Measurements from ENCODE around the gene CFAP100.

The CFAP100 gene

GRCh38 chr3:126450219-126450618, 55.5 kb downstream of the CFAP100 start:
- H2AFZ ChIP-seq (ENCODE audit: low read length) = no peak overlapping the region
- no peak overlapping the region for H3K14ac ChIP-seq (ENCODE audit: low read length)
- WGBS, 2 donors (ENCODE audit: extremely low coverage in 2 of 2, insufficient read length in 2 of 2, insufficient replicate concordance in 1 of 2) = no CpG with 5 or more reads among the region's 9 CpGs

DNA sequence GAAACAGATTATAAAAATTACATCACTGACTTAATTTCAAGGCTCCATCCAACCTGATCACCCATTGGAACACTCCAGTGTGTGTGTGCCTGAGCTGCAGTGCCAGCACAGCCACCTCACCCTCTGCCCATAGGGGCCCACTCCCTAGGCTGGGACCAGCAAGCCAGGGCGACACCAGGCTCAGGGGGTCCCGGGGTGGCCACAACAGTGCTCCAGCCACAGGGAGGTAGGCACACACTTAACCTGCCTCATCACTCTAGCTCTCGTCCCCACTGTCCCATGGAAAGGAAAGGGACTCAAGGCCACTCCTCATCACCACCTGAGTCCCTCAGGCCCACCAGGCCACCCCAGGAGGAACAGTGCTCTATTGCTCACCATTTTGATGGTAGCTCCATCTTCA, 56.0 kb downstream of the CFAP100 start:
- Histone ChIP-seq H2AFZ (ENCODE audit: low read length) (no peak overlapping the region), H3K4me2 (ENCODE audit: insufficient read depth, low read length, poor library complexity, severe bottlenecking) (no peak overlapping the region), H2BK15ac (ENCODE audit: low read length) (no peak overlapping the region), H2BK12ac (ENCODE audit: low read length) (no peak overlapping the region), H2BK5ac (ENCODE audit: low read length) (no peak overlapping the region), H3K4me1 (ENCODE audit: control insufficient read depth in 2 of 2, insufficient read depth in 1 of 2, low read depth in 1 of 2, low read length in 2 of 2) (peaks cover 5 to 14% of the 10 kb centered on the region in 2 donors), H3K23ac (ENCODE audit: low read depth, low read length, poor library complexity) (peak overlapping the region; percentile 59), H3K9ac (ENCODE audit: low read depth, low read length, poor library complexity) (no peak overlapping the region), H3K4me3 (ENCODE audit: low read length in 2 of 2) (no peak overlapping the region), H3K27ac (replicated peaks; ENCODE audit: low read length) (no peak overlapping the region), H3K14ac (ENCODE audit: low read length) (no peak overlapping the region), H4K8ac (ENCODE audit: low read depth, low read length) (no peak overlapping the region), H2AK5ac (ENCODE audit: low read depth, low read length) (no peak overlapping the region), H2BK120ac (ENCODE audit: low read depth, low read length) (no peak overlapping the region), H3K9me3 (replicated peaks in 1 of 2; ENCODE audit: control insufficient read depth in 2 of 2, insufficient read depth in 1 of 2, low read depth in 1 of 2, low read length in 2 of 2) (no peaks in the 10 kb centered on the region), H3K27me3 (ENCODE audit: control insufficient read depth in 3 of 3, insufficient read depth in 3 of 3, low read depth in 1 of 3, low read length in 3 of 3) (no peaks in the 10 kb centered on the region), H4K91ac (ENCODE audit: low read depth, low read length, poor library complexity) (no peak overlapping the region), H3K4ac (ENCODE audit: low read length) (no peak overlapping the region), H3K18ac (ENCODE audit: low read length) (peak overlapping the region; percentile 13), H3K36me3 (replicated peaks in 1 of 2; ENCODE audit: control insufficient read depth in 2 of 2, insufficient read depth in 2 of 2, low read length in 2 of 2) (peaks cover 12 to 74% of the 10 kb centered on the region in 2 donors), H3K79me1 (ENCODE audit: low read depth, low read length) (no peaks in the 10 kb centered on the region)
- no peak for DNase-seq (ENCODE audit: low spot score)
- no CpG with 5 or more reads among the region's 3 CpGs for WGBS, 2 donors (ENCODE audit: extremely low coverage in 2 of 2, insufficient read length in 2 of 2, insufficient replicate concordance in 1 of 2)

More at GRCh38 chr3:126450219-126450618, 55.5 kb downstream of the CFAP100 start:
- H3K4me1 ChIP-seq (ENCODE audit: control insufficient read depth in 2 of 2, insufficient read depth in 1 of 2, low read depth in 1 of 2, low read length in 2 of 2) = peaks cover 5 to 11% of the 10 kb centered on the region in 2 donors
- no peaks in the 10 kb centered on the region for H3K9me3 ChIP-seq (replicated peaks in 1 of 2; ENCODE audit: control insufficient read depth in 2 of 2, insufficient read depth in 1 of 2, low read depth in 1 of 2, low read length in 2 of 2)
- H2BK12ac ChIP-seq (ENCODE audit: low read length) = no peak overlapping the region
- H2BK5ac ChIP-seq (ENCODE audit: low read length) = no peak overlapping the region
- no peaks in the 10 kb centered on the region for H3K79me1 ChIP-seq (ENCODE audit: low read depth, low read length)
- H4K8ac ChIP-seq (ENCODE audit: low read depth, low read length) = no peak overlapping the region
- peaks cover 10 to 74% of the 10 kb centered on the region in 2 donors for H3K36me3 ChIP-seq (replicated peaks in 1 of 2; ENCODE audit: control insufficient read depth in 2 of 2, insufficient read depth in 2 of 2, low read length in 2 of 2)
- no peak overlapping the region for H3K23ac ChIP-seq (ENCODE audit: low read depth, low read length, poor library complexity)
- H3K4me3 ChIP-seq (ENCODE audit: low read length in 2 of 2) = no peak overlapping the region
- H2AK5ac ChIP-seq (ENCODE audit: low read depth, low read length) = no peak overlapping the region
- H3K27ac ChIP-seq (replicated peaks; ENCODE audit: low read length) = no peak overlapping the region
- H3K4ac ChIP-seq (ENCODE audit: low read length) = no peak overlapping the region
- DNase-seq (ENCODE audit: low spot score) = no peak
- no peak overlapping the region for H3K4me2 ChIP-seq (ENCODE audit: insufficient read depth, low read length, poor library complexity, severe bottlenecking)
- H4K91ac ChIP-seq (ENCODE audit: low read depth, low read length, poor library complexity) = no peak overlapping the region
- no peak overlapping the region for H2BK120ac ChIP-seq (ENCODE audit: low read depth, low read length)
- H3K9ac ChIP-seq (ENCODE audit: low read depth, low read length, poor library complexity) = no peak overlapping the region
- H2BK15ac ChIP-seq (ENCODE audit: low read length) = no peak overlapping the region
- H3K27me3 ChIP-seq (ENCODE audit: control insufficient read depth in 3 of 3, insufficient read depth in 3 of 3, low read depth in 1 of 3, low read length in 3 of 3) = no peaks in the 10 kb centered on the region
- no peak overlapping the region for H3K18ac ChIP-seq (ENCODE audit: low read length)

GRCh38 chr3:126451511-126451910, 56.8 kb downstream of the CFAP100 start:
- H2BK120ac ChIP-seq (ENCODE audit: low read depth, low read length) = no peak overlapping the region
- no peak overlapping the region for H2BK15ac ChIP-seq (ENCODE audit: low read length)
- no peak overlapping the region for H2BK12ac ChIP-seq (ENCODE audit: low read length)
- no peak overlapping the region for H3K18ac ChIP-seq (ENCODE audit: low read length)
- peaks cover 2 to 16% of the 10 kb centered on the region in 2 donors for H3K4me1 ChIP-seq (ENCODE audit: control insufficient read depth in 2 of 2, insufficient read depth in 1 of 2, low read depth in 1 of 2, low read length in 2 of 2)
- H3K4ac ChIP-seq (ENCODE audit: low read length) = no peak overlapping the region
- no peak overlapping the region for H4K8ac ChIP-seq (ENCODE audit: low read depth, low read length)
- H4K91ac ChIP-seq (ENCODE audit: low read depth, low read length, poor library complexity) = no peak overlapping the region
- H3K23ac ChIP-seq (ENCODE audit: low read depth, low read length, poor library complexity) = no peak overlapping the region
- peaks cover 4% of the 10 kb centered on the region for H3K79me1 ChIP-seq (ENCODE audit: low read depth, low read length)
- H3K27me3 ChIP-seq (ENCODE audit: control insufficient read depth in 3 of 3, insufficient read depth in 3 of 3, low read depth in 1 of 3, low read length in 3 of 3) = no peaks in the 10 kb centered on the region
- no peak overlapping the region for H3K27ac ChIP-seq (replicated peaks; ENCODE audit: low read length)
- no peak overlapping the region for H3K4me3 ChIP-seq (ENCODE audit: low read length in 2 of 2)
- peaks cover 16 to 78% of the 10 kb centered on the region in 2 donors for H3K36me3 ChIP-seq (replicated peaks in 1 of 2; ENCODE audit: control insufficient read depth in 2 of 2, insufficient read depth in 2 of 2, low read length in 2 of 2)
- H3K4me2 ChIP-seq (ENCODE audit: insufficient read depth, low read length, poor library complexity, severe bottlenecking) = no peak overlapping the region
- no peaks in the 10 kb centered on the region for H3K9me3 ChIP-seq (replicated peaks in 1 of 2; ENCODE audit: control insufficient read depth in 2 of 2, insufficient read depth in 1 of 2, low read depth in 1 of 2, low read length in 2 of 2)
- DNase-seq (ENCODE audit: low spot score) = no peak
- WGBS, 2 donors (ENCODE audit: extremely low coverage in 2 of 2, insufficient read length in 2 of 2, insufficient replicate concordance in 1 of 2) = no CpG with 5 or more reads among the region's 12 CpGs
- no peak overlapping the region for H3K14ac ChIP-seq (ENCODE audit: low read length)
- H3K9ac ChIP-seq (ENCODE audit: low read depth, low read length, poor library complexity) = no peak overlapping the region
- no peak overlapping the region for H2AFZ ChIP-seq (ENCODE audit: low read length)
- no peak overlapping the region for H2AK5ac ChIP-seq (ENCODE audit: low read depth, low read length)
- H2BK5ac ChIP-seq (ENCODE audit: low read length) = no peak overlapping the region

GRCh38 chr3:126452213-126452612, 57.5 kb downstream of the CFAP100 start:
- Histone ChIP-seq H3K14ac (ENCODE audit: low read length) (no peak overlapping the region), H2BK120ac (ENCODE audit: low read depth, low read length) (no peak overlapping the region), H4K91ac (ENCODE audit: low read depth, low read length, poor library complexity) (no peak overlapping the region), H2BK12ac (ENCODE audit: low read length) (no peak overlapping the region), H3K4ac (ENCODE audit: low read length) (no peak overlapping the region), H3K79me1 (ENCODE audit: low read depth, low read length) (peaks cover 4% of the 10 kb centered on the region), H3K9ac (ENCODE audit: low read depth, low read length, poor library complexity) (no peak overlapping the region), H3K27me3 (ENCODE audit: control insufficient read depth in 3 of 3, insufficient read depth in 3 of 3, low read depth in 1 of 3, low read length in 3 of 3) (no peaks in the 10 kb centered on the region), H3K18ac (ENCODE audit: low read length) (no peak overlapping the region), H2BK5ac (ENCODE audit: low read length) (no peak overlapping the region), H2BK15ac (ENCODE audit: low read length) (no peak overlapping the region), H3K36me3 (replicated peaks in 1 of 2; ENCODE audit: control insufficient read depth in 2 of 2, insufficient read depth in 2 of 2, low read length in 2 of 2) (peaks cover 23 to 85% of the 10 kb centered on the region in 2 donors), H3K9me3 (replicated peaks in 1 of 2; ENCODE audit: control insufficient read depth in 2 of 2, insufficient read depth in 1 of 2, low read depth in 1 of 2, low read length in 2 of 2) (no peaks in the 10 kb centered on the region), H3K23ac (ENCODE audit: low read depth, low read length, poor library complexity) (no peak overlapping the region), H2AK5ac (ENCODE audit: low read depth, low read length) (no peak overlapping the region), H3K27ac (replicated peaks; ENCODE audit: low read length) (no peak overlapping the region), H3K4me2 (ENCODE audit: insufficient read depth, low read length, poor library complexity, severe bottlenecking) (no peak overlapping the region), H2AFZ (ENCODE audit: low read length) (no peak overlapping the region), H3K4me1 (ENCODE audit: control insufficient read depth in 2 of 2, insufficient read depth in 1 of 2, low read depth in 1 of 2, low read length in 2 of 2) (peaks cover 0 to 16% of the 10 kb centered on the region in 2 donors), H3K4me3 (ENCODE audit: low read length in 2 of 2) (no peak overlapping the region), H4K8ac (ENCODE audit: low read depth, low read length) (no peak overlapping the region)
- no peak for DNase-seq (ENCODE audit: low spot score)
- WGBS, 2 donors (ENCODE audit: extremely low coverage in 2 of 2, insufficient read length in 2 of 2, insufficient replicate concordance in 1 of 2) = no CpG with 5 or more reads among the region's 9 CpGs
